Uterus (tissue), 4 donors: Measurements from ENCODE around the gene TNFRSF14. TPM values are rescaled to one million over a fixed set of nuclear protein-coding genes. Genes with fewer than 3 reads are reported as not detected.

Source experiments
- DNase-seq, 2 donors: peaks; one replicate each; pipeline ENCODE4 v3.0.0-alpha.2; 2019 to 2020
- H3K27ac ChIP-seq, 2 donors: fragments of 200-600 bp; sonication (generic); 1 replicate in 1 of 2; 2 replicates in 1 of 2; pipeline ENCODE4 v1.5.1; 2016 to 2018
- H3K27me3 ChIP-seq, 2 donors: fragments of 200-600 bp; sonication (generic); one replicate each; pipeline ENCODE4 v1.5.1; 2018 to 2019; ENCODE audit warnings: control low read depth in 1 of 2
- H3K36me3 ChIP-seq, 2 donors: fragments of 200-600 bp; sonication (generic); one replicate each; pipeline ENCODE4 v1.5.1; 2019; ENCODE audit warnings: control low read depth in 1 of 2
- H3K4me1 ChIP-seq, 2 donors: fragments of 200-600 bp; sonication (generic); one replicate each; pipeline ENCODE4 v1.5.1; 2018 to 2019; ENCODE audit warnings: control low read depth in 1 of 2
- H3K4me3 ChIP-seq, 2 donors: fragments of 200-600 bp; sonication (generic); 1 replicate in 1 of 2; 2 replicates in 1 of 2; pipeline ENCODE4 v1.5.1; 2018 to 2019; ENCODE audit warnings: mild to moderate bottlenecking in 1 of 2
- H3K9me3 ChIP-seq, 2 donors: fragments of 200-600 bp; sonication (generic); one replicate each; pipeline ENCODE4 v1.5.1; 2019; ENCODE audit warnings: control low read depth in 1 of 2
- POLR2A ChIP-seq, 2 donors: fragments of 450-650 bp; IDR thresholded peaks; one replicate each; pipeline ENCODE4 v1.6.1; 2016; ENCODE audit warnings: antibody characterized with exemption in 2 of 2, mild to moderate bottlenecking in 1 of 2, moderate library complexity in 1 of 2
- intact Hi-C: fragments of 100-400 bp; cut with DNase I; formaldehyde crosslinking; loops from one replicate; pipeline ENCODE4 v1.15.1; 2023; ENCODE audit warnings: low total_unique reads
- total RNA-seq, 4 donors: library from RNA; depleted of rRNA in 3 of 4; stranded (reverse); fragments of >200 nt in 3 of 4; gene quantifications; one replicate each; pipeline versions ENCODE4 v1.1.0 to v1.2.4, GENCODE V29; 2014 to 2023
- TF ChIP-seq, protein P1 (sequence below), 4 experiments: fragments of 200-600 bp in 2 of 4; fragments of 450-650 bp in 2 of 4; sonication (generic) in 2 of 4; IDR thresholded peaks; one replicate each; pipeline ENCODE4 v1.5.1; 2016 to 2019; ENCODE audit warnings: antibody characterized with exemption in 4 of 4, mild to moderate bottlenecking in 2 of 4, moderate library complexity in 1 of 4
- donor health status: DM: yes; HTN: yes; CAD: no.

The TNFRSF14 gene
- total RNA-seq, 4 donors from 2014 or later, result 17.5 to 102 (median 47.7) TPM

DNA sequence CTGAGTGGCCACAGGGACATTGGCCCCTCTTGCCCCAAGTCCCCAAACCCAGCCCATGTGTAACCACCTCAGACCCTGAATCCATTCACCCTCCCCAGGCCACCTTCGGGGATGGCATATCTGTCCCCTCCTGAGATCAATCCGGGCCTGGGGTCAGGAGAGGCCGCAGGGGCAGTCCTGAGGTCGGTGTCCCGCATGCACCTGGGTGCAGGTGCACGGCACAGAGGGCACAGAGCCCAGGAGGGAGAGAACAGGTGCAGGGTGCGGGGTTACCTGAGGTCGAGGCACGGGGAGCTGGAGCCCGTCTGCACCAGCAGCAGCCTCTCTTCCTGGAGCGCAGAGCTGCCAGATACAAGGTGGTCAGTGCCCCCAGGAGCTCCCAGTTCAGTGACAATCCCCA lies 46.6 kb upstream of the TNFRSF14 start:
- DNase-seq, result no peak
- Histone ChIP-seq H3K27ac (no peak overlapping the region), H3K27me3 (no peaks in the 10 kb centered on the region), H3K4me1 (no peaks in the 10 kb centered on the region), H3K9me3 (no peaks in the 10 kb centered on the region), H3K36me3 (no peaks in the 10 kb centered on the region), H3K4me3 (no peak overlapping the region)
- TF ChIP-seq, protein P1, sequence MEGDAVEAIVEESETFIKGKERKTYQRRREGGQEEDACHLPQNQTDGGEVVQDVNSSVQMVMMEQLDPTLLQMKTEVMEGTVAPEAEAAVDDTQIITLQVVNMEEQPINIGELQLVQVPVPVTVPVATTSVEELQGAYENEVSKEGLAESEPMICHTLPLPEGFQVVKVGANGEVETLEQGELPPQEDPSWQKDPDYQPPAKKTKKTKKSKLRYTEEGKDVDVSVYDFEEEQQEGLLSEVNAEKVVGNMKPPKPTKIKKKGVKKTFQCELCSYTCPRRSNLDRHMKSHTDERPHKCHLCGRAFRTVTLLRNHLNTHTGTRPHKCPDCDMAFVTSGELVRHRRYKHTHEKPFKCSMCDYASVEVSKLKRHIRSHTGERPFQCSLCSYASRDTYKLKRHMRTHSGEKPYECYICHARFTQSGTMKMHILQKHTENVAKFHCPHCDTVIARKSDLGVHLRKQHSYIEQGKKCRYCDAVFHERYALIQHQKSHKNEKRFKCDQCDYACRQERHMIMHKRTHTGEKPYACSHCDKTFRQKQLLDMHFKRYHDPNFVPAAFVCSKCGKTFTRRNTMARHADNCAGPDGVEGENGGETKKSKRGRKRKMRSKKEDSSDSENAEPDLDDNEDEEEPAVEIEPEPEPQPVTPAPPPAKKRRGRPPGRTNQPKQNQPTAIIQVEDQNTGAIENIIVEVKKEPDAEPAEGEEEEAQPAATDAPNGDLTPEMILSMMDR (IDR thresholded peaks at IDR 0.05), result no peak
- TF ChIP-seq POLR2A (IDR thresholded peaks at IDR 0.05), result no peak
- intact Hi-C loops, result no loop called here

DNA sequence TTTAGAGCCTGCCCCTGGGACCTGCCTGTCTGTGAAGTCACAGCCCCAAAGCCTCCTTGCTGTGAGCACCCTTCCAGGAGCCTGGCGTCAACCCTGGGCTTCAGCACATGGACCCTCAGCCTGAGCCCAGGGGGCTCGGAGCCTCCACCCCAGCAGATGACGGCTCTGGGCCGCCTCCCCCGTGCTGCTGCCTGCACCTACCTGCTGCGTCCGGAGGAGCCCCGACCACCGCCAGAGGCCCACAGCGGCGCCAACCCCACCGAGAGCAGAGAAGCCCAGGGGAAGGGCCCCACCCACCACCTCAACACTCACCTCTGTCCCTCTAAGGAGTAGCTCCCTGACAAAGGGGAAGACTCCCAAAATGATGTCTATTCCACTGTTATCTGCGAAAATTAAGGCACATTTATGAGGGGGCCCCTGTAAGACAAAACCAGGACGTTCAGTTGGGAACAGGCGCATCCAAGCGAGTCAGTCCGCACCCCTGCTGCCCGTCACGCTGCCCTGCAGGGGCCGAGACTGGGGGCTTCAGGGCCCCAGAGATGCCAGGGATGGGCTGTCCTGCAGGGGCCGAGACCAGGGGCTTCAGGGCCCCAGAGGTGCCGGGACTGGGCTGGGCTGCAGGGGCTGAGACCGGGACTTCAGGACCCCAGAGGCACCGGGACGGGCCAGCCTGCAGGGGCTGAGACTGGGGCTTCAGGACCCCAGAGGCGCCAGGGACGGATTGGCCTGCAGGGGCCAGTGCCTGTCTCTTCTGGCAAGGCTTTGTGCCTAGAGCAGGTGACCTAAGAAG lies 45.6 kb upstream of the TNFRSF14 start:
- no peaks in the 10 kb centered on the region for H3K9me3 ChIP-seq
- no peaks in the 10 kb centered on the region for H3K27me3 ChIP-seq
- H3K4me1 ChIP-seq, result no peaks in the 10 kb centered on the region
- no peaks in the 10 kb centered on the region for H3K36me3 ChIP-seq
- intact Hi-C loops, result no loop called here
- no peak for DNase-seq
- TF ChIP-seq, protein P1 (IDR thresholded peaks at IDR 0.05), result no peak
- no peak for TF ChIP-seq POLR2A (IDR thresholded peaks at IDR 0.05)
- no peak overlapping the region for H3K4me3 ChIP-seq
- no peak overlapping the region for H3K27ac ChIP-seq

DNA sequence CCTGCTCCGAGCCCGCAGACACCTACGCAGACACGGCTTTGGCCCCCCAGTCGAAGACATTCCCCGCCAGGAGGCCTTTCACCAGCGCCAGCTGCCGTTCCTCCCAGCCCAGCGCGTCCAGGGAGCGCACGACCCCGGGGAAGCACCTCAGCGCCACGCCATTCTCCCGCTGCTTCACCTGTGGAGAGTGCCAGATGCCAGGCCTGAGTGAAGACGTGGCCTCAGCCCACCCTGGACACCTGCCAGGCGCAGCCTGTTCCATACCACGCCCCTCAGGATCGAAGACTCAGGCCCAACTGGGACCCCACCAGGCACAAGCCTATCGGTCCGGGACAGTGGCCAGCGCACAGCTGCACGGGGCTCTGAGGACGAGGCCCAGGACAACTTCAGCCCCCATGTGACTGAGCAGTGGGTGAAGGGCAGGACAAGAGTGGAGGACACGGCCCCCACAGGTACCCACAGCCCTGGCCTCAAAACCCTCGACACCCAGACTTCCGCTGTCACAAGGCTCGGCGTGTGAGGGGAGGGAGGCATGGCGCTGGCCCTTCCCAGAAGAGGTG lies 43.2 kb upstream of the TNFRSF14 start:
- TF ChIP-seq, protein P1 (IDR thresholded peaks at IDR 0.05), result no peak
- TF ChIP-seq POLR2A (IDR thresholded peaks at IDR 0.05), result no peak
- intact Hi-C loops, result no loop called here
- H3K36me3 ChIP-seq, result no peaks in the 10 kb centered on the region
- H3K4me3 ChIP-seq, result no peak overlapping the region
- no peak for DNase-seq
- no peaks in the 10 kb centered on the region for H3K27me3 ChIP-seq
- H3K27ac ChIP-seq, result no peak overlapping the region
- H3K9me3 ChIP-seq, result no peaks in the 10 kb centered on the region
- no peaks in the 10 kb centered on the region for H3K4me1 ChIP-seq

DNA sequence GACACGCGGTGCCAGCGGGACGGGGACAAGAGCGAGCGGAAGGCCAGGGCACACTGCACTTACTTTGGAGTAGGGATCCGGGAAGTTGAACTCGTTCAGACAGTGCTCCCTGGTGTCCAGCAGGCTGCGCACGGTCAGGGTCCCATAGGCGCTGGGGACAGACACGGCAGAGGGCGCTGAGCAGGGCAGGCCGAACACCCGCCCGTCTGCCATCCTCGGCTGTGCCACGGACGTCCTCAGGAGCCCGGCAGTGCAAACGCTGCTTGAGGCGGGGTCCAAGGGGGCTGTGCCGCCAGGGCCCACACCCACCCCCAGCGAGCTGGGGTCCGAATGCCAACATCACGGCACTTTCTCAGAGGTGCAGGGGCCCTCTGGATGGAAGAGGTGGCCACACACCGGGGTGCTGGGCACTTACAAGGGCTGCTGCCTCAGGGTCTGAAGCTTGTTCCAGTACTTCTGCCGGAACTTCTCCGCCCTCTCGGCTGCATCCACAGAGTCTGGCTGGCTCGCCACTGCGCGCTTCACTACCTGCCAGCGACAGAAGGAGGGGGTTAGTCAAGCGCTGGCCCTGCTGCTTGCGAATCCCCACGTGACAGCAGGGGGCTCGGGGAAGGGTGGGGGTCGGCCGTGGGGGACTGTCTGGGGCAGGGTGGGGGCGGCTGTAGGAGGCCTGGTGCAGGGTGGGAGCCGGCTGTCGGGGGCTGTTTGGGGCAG lies 42.1 kb upstream of the TNFRSF14 start:
- TF ChIP-seq, protein P1 (IDR thresholded peaks at IDR 0.05), result no peak
- no peak for TF ChIP-seq POLR2A (IDR thresholded peaks at IDR 0.05)
- intact Hi-C loops, result no loop called here
- Histone ChIP-seq H3K9me3 (no peaks in the 10 kb centered on the region), H3K27ac (no peak overlapping the region), H3K4me1 (no peaks in the 10 kb centered on the region), H3K27me3 (no peaks in the 10 kb centered on the region), H3K36me3 (no peaks in the 10 kb centered on the region), H3K4me3 (no peak overlapping the region)
- no peak for DNase-seq
